HUDEP-2 (cell line): Measurements from ENCODE around the gene ENTPD7.

Experiments used
- DNase-seq, 76 experiments: peaks; one replicate each; lab custom pipeline; 2025; ENCODE audit not compliant: unreplicated experiment in 76 of 76; lab: John Stamatoyannopoulos, UW

The ENTPD7 gene

DNA sequence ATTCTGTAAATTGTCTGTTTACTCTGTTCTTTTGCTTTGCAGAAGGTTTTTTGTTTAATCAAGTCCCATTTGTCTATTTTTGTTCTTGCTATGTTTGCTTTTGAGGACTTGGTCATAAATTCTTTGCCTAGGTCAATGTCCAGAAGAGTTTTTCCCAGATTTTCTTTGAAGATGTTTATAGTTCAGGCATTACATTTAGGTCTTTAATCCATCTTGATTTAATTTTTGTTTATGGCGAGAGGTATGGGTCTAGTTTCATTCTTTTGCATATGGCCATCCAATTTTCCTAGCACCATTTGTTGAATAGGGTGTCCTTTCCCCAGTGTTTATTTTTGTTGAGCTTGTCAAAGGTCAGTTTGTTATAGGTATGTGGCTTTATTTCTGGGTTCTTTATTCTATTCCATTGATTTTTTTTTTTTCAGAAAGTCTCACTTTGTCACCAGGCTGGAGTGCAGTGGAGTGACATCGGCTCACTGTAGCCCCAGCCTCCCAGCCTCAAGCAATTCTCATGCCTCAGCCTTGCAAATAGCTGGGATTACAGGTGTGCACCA lies 11.6 kb upstream of the ENTPD7 start:
- DNase-seq = no peak

GRCh38 chr10:99648717-99649116 lies 10.6 kb upstream of the ENTPD7 start:
- DNase-seq = peak in 1 of 76 experiments; percentile 13

- no peak for DNase-seq
Observed at GRCh38 chr10:99652800-99653390, 6.4 kb upstream of the ENTPD7 start.

DNA sequence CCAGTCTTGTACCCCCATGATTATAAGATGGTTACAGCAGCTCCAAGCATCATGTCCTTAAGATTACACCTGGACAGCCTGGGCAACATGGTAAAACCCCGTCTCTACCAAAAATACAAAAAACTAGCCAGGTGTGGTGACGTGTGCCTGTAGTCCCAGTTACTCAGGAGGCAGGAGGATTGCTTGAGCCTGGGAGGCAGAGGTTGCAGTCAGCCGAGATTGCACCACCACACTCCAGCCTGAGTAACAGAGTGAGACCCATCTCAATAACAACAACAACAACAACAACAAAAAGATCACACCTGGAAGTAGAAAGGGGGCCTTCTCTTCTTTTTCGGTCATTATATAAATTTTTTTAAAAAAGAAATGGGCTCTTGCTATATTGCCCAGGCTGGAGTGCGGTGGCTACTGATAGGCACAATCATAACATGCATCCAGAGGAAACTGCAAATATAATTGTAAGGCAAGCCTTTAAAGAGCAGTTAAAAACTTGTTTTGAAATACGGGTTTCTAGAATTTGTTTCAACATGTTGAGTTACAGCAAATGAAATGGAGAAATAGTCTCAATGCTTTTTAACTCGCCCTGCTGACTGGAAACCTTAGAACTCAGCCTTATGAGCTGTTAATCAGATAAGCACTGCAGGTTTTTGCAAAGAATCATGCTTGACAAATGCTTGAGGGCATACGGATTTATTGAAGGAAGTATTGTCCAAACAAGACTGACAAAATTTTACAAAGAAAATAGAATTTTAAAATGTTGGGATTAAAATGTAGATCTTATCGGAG lies 4.7 kb upstream of the ENTPD7 start:
- no peak for DNase-seq

DNA sequence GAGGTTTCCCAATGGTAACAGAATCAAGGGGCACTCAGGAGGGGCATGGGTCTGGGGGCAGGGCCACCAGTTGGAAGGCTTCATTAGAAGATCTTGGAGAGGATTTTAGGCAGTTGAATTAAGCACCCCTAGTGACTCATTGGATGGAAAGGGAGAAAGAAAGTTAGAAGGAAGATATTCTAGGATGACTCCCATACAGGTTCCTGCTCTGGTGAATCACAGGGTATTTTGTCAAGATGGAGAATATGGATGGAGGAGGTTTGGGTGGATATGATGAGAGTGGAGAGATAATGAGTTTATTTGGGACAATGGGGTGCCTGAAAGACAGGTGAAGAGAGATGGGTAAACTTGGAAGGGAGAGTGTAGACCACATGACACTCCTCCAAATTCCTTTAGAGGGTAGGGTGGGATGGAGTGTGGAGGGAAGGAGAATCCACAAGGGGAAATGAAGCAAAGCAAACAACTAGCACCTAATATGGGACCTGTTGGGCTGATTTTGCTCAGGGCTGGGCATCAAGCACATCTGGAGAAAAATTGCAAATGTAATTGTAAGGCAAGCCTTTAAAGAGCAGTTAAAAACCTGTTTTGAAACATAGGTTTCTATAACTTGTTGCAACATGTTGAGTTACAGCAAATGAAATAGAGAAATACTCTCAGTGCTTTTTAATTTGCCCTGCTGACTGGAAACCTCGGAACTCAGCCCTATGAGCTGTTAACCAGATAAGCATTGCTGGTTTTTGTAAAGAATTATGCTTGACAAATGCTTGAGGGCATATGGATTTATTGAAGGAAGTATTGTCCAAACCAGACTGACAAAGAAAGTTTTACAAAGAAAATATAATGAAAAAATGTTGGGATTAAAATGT lies 2.9 kb upstream of the ENTPD7 start:
- no peak for DNase-seq

DNA sequence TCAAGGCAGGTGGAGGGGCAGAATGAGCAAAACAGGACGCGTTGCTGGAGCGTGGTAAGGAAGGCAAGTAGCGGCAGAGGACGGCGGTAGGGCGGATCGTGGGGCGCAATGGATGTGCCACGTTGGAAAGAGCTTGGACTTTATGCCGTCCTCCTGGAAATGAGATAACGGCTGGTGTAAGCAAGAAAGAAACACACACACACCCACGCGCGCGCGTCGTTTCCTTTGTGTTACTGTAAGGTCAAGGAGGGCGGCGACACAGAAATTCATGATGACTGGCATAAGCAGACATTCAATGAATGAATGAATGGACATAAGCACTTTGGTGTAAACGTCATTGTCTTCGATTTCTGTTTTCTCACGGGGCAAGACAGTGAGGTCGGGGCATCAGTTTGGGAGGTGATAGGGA lies 683 bp upstream of the ENTPD7 start:
- peak in 29 of 76 experiments; percentile 2 to 49 (median 24) for DNase-seq

DNA sequence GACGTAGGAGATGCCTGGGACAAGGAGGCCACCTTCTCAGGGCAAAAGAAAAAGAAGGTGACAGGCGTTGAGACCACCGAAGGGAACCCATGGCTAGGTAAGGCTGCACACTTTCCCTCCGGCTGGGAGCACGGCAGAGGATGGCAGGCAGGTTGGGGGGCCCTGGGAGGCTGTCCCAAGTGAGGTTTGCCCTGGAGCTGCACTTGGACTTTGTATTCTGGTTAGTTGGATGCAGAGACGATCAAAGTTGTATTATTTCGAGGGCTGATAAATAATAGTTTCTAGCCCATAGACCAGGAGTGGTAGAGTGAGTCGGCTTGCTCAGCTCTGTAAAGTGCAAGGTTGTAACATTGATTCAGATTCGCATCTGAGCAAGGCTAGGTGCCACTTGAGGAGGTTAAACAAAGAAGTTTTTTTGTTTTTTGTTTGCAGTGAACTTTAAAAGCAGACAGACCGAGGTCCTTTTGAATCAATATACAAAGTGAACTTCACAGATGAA lies 608 bp downstream of the ENTPD7 start:
- DNase-seq = no peak

DNA sequence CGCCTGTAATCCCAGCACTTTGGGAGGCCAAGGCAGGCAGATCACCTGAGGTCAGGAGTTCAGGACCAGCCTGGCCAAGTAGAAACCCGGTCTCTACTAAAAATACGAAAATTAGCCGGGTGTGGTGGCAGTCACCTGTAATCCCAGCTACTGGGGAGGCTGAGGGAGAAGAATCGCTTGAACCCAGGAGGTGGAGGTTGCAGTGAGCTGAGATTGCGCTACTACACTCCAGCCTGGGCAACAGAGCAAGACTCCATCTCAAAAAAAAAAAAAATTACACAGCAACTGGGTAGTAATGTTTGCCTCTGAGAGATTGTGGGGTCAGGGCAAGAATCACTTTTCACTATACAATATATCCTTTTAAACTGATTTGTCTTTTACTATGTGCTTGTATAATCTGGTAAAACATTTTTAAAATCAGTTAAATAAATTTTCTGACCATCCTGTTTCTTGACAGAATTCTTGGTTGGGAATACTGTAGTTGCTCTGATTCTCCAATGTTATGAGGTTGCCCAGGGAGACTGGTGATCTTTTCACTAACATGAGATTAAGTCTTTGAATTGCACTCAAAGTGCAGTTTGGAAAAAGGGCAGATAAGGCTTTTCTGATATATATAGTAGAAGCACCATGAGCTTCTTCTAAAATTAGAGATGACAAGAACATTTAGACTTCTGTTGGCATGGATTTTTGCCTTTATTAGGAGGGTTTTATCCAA lies 1.5 kb downstream of the ENTPD7 start:
- DNase-seq = no peak

DNA sequence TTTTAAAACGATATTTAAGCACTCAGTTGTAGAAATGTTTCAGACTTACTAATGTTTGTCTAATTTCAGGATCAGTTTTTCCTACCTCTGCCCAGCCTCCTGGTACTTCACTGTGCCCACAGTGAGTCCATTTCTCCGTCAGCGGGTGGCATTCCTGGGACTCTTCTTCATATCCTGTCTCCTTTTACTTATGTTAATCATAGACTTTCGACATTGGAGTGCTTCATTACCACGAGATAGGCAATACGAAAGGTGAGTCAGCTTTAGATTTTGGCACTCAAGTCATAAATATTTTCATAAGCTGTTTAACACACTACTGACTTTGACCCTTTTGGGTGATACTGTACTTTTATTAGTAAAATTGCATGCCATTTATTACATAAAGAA lies 2.1 kb downstream of the ENTPD7 start:
- no peak for DNase-seq

- no peak for DNase-seq
Observed at GRCh38 chr10:99665304-99665703, 6.0 kb downstream of the ENTPD7 start.

DNA sequence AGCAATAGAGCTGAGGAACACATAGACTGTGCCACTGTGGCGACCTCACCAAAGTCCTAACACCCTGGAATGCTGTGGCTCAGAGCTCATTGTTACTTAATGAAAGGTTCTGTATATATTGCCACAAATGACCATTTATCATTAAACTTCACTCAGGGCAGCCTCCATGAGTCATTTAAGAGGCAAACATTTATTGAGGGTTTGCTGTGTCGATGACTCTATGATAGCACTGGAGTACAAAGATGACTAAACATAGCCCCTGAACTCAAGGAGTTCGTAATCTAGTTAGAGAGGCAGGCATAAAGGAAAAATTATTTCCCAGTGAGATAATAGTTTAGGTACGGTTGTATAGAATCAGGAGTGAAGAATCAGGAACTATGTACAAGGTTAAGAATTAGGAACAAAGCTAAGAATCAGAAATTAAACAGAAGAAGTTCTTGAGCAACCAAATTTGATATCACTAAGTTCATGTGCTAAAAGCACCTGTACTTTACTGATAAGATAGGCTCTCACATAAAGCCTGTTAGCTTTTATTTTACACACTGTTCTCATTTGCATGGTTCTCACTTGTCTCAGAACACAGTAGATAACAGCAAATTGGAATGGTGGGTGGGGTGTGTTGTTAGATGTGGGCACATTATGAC lies 7.9 kb downstream of the ENTPD7 start:
- peak in 54 of 76 experiments; percentile 2 to 84 (median 50) for DNase-seq

DNA sequence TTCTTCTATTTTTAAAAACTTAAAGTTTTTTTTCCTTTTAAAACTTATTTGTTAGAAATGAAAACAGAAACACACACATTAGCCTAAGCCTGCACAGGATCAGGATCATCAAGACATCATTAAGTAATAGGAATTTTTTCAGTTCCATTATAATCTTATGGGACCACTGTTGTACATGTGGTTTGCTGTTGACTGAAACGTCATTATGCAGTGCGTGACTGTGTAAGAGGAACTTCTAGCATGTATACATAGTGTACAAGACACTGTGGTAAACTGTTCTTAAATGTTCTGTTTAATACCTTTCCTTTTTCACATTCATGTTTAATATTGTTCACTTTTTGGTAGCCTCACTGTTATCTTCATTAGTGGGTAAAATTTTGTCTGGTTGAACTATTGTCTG lies 12.1 kb downstream of the ENTPD7 start:
- no peak for DNase-seq

- DNase-seq = no peak
Observed at GRCh38 chr10:99672884-99673283, 13.6 kb downstream of the ENTPD7 start.

DNA sequence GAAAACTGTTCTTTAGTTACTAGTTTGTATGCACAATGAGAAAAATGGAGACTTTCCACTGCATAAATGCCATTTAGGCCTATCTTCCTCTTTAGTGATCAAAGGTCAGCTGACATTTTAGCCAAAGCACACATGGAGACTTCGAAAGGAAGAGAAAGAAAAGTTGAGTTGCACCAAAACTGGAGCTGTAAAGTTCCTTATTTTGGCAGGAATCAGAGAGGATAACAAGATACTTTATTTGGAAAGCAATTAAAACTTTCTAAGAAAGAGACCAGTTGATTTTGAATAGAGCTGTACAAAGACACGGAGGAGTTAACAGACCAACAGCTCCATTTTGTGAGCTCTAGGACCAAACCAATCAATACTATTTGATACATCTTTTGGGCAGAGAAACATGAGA lies 14.2 kb downstream of the ENTPD7 start:
- DNase-seq = no peak

DNA sequence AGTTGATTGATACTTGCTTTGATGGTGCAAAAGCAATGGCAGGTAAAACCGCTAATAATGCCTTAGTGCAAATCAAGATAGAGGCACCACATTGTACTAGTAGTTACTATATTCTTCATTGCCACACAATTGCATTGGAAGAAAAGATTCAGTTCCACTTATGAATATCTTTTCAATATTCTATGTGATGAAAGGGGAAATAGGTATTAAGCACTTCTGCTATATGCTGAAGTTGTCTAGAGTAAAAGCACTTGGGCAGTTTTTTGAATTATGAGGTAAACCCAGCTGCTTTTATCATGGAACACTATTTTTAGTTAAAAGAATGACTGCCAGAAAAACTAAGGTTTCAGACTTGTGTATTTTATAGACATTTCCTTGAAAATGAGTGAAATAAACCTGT lies 15.5 kb downstream of the ENTPD7 start:
- DNase-seq = no peak

GRCh38 chr10:99676426-99676825 lies 17.1 kb downstream of the ENTPD7 start:
- DNase-seq = no peak

GRCh38 chr10:99676895-99677294 lies 17.6 kb downstream of the ENTPD7 start:
- DNase-seq = no peak

DNA sequence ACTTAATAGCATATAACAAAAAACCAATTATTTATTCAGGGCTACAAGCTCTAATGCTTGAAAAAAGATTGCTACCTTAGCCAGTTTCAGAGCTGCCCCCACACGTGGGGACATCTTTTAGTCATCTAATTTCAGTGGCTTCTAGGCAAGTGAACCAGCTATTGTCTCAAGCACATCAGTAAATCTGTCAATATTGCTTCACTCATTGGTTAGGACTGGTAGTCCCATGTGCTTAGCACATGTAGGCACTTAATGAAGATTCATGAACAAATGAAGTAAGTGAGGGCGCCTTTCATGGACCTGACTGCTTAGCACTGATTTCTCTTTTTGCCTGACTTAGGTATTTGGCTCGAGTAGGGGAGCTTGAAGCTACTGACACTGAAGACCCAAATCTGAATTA lies 19.6 kb downstream of the ENTPD7 start:
- DNase-seq = no peak

GRCh38 chr10:99681553-99681952 lies 22.2 kb downstream of the ENTPD7 start:
- no peak for DNase-seq

- no peak for DNase-seq
Observed at GRCh38 chr10:99682032-99682431, 22.7 kb downstream of the ENTPD7 start.
